IMR-90 (cell line): ENCODE results near the gene MT1A. TPM values are rescaled to one million over a fixed set of nuclear protein-coding genes. Genes with fewer than 3 reads are reported as not detected.
"Not testable (repeated sequence)": the region's sequence is repeated elsewhere in the genome, so short reads cannot be mapped to it uniquely, and the experiment has no call there.

Experiments used
- ATAC-seq: fragments of 200-7000 bp; cut with Tn5 transposase; 2 replicates; pipeline ENCODE4 v1.9.1; 2020; ENCODE audit warnings: low read depth, mild to moderate bottlenecking, moderate library complexity
- BruUV-seq: library from RNA; stranded (reverse); fragments of 400-500 nt; replicated peaks from 2 replicates; lab custom pipeline; 2021; lab: Mats Ljungman, UMichigan
- CTCF ChIA-PET: fragments of 300-600 bp; formaldehyde crosslinking; extraction: SDS; loops from one replicate; lab custom pipeline; 2021; ENCODE audit warnings: antibody characterized with exemption; lab: Yijun Ruan, JAX
- POLR2A ChIA-PET: fragments of 300-600 bp; sonication (Branson Sonifier 250); formaldehyde crosslinking; loops from one replicate; lab custom pipeline; 2022; ENCODE audit warnings: antibody characterized with exemption; ENCODE audit not compliant: unreplicated experiment; lab: Charles Lee
- DNase-seq: peaks from one replicate; pipeline ENCODE4 v3.0.0; 2013
- H2AFZ ChIP-seq: replicated peaks from 2 replicates; pipeline ENCODE3; 2013; ENCODE audit warnings: low read length, mild to moderate bottlenecking; ENCODE audit not compliant: poor library complexity
- H2AK5ac ChIP-seq: 2 replicates; pipeline ENCODE4 v1.6.1; 2013; ENCODE audit warnings: low read depth, low read length, inconsistent platforms
- H2AK9ac ChIP-seq: replicated peaks from 2 replicates; pipeline ENCODE3; 2013; ENCODE audit warnings: mild to moderate bottlenecking, low read depth, low read length, moderate library complexity; ENCODE audit not compliant: poor library complexity
- H2BK120ac ChIP-seq: 2 replicates; pipeline ENCODE4 v1.6.1; 2013; ENCODE audit warnings: low read depth, low read length, inconsistent platforms
- H2BK15ac ChIP-seq: 3 replicates; pipeline ENCODE4 v1.6.1; 2013; ENCODE audit warnings: low read depth, low read length, inconsistent platforms
- H2BK20ac ChIP-seq: 2 replicates; pipeline ENCODE4 v1.6.1; 2013; ENCODE audit warnings: low read depth, mild to moderate bottlenecking, inconsistent platforms, low read length, moderate library complexity
- H2BK5ac ChIP-seq: 2 replicates; pipeline ENCODE4 v1.6.1; 2013; ENCODE audit warnings: mild to moderate bottlenecking, low read depth, low read length, inconsistent platforms; ENCODE audit not compliant: poor library complexity, severe bottlenecking
- H3K14ac ChIP-seq: replicated peaks from 2 replicates; pipeline ENCODE4 v1.6.1; 2013; ENCODE audit warnings: low read depth, low read length, inconsistent platforms
- H3K18ac ChIP-seq: 2 replicates; pipeline ENCODE4 v1.6.1; 2013; ENCODE audit warnings: low read depth, low read length, control low read depth
- H3K23ac ChIP-seq: 2 replicates; pipeline ENCODE4 v1.6.1; 2013; ENCODE audit warnings: low read depth, low read length, inconsistent platforms
- H3K27ac ChIP-seq: 2 replicates; pipeline ENCODE4 v1.5.1; 2013; ENCODE audit warnings: mild to moderate bottlenecking, control low read depth, low read length; ENCODE audit not compliant: insufficient read depth
- H3K27me3 ChIP-seq: 2 replicates; pipeline ENCODE4 v1.6.1; 2013; ENCODE audit warnings: low read length; ENCODE audit not compliant: control insufficient read depth, insufficient read depth
- H3K36me3 ChIP-seq: 2 replicates; pipeline ENCODE4 v1.6.1; 2013; ENCODE audit warnings: low read length, mixed read lengths; ENCODE audit not compliant: control insufficient read depth, insufficient read depth
- H3K4ac ChIP-seq: 2 replicates; pipeline ENCODE4 v1.6.1; 2013; ENCODE audit warnings: low read depth, low read length, inconsistent platforms
- H3K4me1 ChIP-seq: 2 replicates; pipeline ENCODE4 v1.6.1; 2013; ENCODE audit warnings: low read length, mixed read lengths; ENCODE audit not compliant: control insufficient read depth, insufficient read depth
- H3K4me2 ChIP-seq: 2 replicates; pipeline ENCODE4 v1.6.1; 2013; ENCODE audit warnings: low read depth, mild to moderate bottlenecking, control low read depth, low read length, moderate library complexity
- H3K4me3 ChIP-seq: 2 replicates; pipeline ENCODE4 v1.5.1; 2013; ENCODE audit warnings: low read depth, mild to moderate bottlenecking, control low read depth, low read length, moderate library complexity; ENCODE audit not compliant: insufficient read depth
- H3K56ac ChIP-seq: 2 replicates; pipeline ENCODE4 v1.6.1; 2013; ENCODE audit warnings: low read length, inconsistent platforms; ENCODE audit not compliant: insufficient read depth; ENCODE audit errors: extremely low read depth
- H3K79me1 ChIP-seq, 2 experiments: 2 replicates each; pipeline ENCODE4 v1.6.1; 2013; ENCODE audit warnings: low read length in 2 of 2, inconsistent platforms in 1 of 2, low read depth in 1 of 2
- H3K9ac ChIP-seq: 2 replicates; pipeline ENCODE4 v1.6.1; 2013; ENCODE audit warnings: low read depth, low read length, control low read depth
- H3K9me1 ChIP-seq: 2 replicates; pipeline ENCODE4 v1.6.1; 2013; ENCODE audit warnings: low read length, inconsistent platforms; ENCODE audit not compliant: insufficient read depth
- H3K9me3 ChIP-seq: 2 replicates; pipeline ENCODE4 v1.6.1; 2013; ENCODE audit warnings: low read length; ENCODE audit not compliant: control insufficient read depth, insufficient read depth
- H4K20me1 ChIP-seq: 2 replicates; pipeline ENCODE4 v1.6.1; 2013; ENCODE audit warnings: low read length, inconsistent platforms; ENCODE audit not compliant: insufficient read depth
- H4K5ac ChIP-seq: 2 replicates; pipeline ENCODE4 v1.6.1; 2013; ENCODE audit warnings: mild to moderate bottlenecking, low read depth, low read length, control low read depth
- H4K8ac ChIP-seq, 2 experiments: 2 replicates each; pipeline ENCODE4 v1.6.1; 2013; ENCODE audit warnings: low read depth in 2 of 2, low read length in 2 of 2, control low read depth in 1 of 2, inconsistent platforms in 1 of 2
- H4K91ac ChIP-seq: 2 replicates; pipeline ENCODE4 v1.6.1; 2013; ENCODE audit warnings: low read depth, low read length, inconsistent platforms; ENCODE audit not compliant: insufficient read depth
- WGBS, 2 experiments: methylation state at CpG; one replicate each; pipeline versions ENCODE4 v1.1.5 to v1.1.7; 2013; ENCODE audit warnings: missing lambda C conversion rate in 2 of 2; ENCODE audit not compliant: insufficient read length in 1 of 2; ENCODE audit errors: extremely low coverage in 2 of 2; 5-methylcytosine and 5-hydroxymethylcytosine counted together
- dilution Hi-C: fragments of 300-500 bp; cut with HindIII; formaldehyde crosslinking; loops from one replicate; pipeline ENCODE4 v1.14.3; 2018; ENCODE audit warnings: low sequenced_read_pairs; ENCODE audit not compliant: unreplicated experiment
- in situ Hi-C: fragments of 300-500 bp; cut with MboI; formaldehyde crosslinking; loops from 3 replicates; pipeline ENCODE4 v1.14.3; 2019; ENCODE audit warnings: low sequenced_read_pairs, inconsistent platforms, mixed read lengths
- intact Hi-C: fragments of 100-400 bp; cut with micrococcal nuclease; formaldehyde crosslinking; loops from 2 replicates; pipeline ENCODE4 v1.10.0; 2022
- polyA plus RNA-seq, 3 experiments: library from polyadenylated mRNA; depleted of rRNA; stranded (reverse); fragments of >200 nt; gene quantifications; 2 replicates each; pipeline ENCODE4 v1.2.3, GENCODE V29; 2012; ENCODE audit warnings: low replicate concordance in 1 of 3
- total RNA-seq: library from RNA; depleted of rRNA; stranded (reverse); fragments of >200 nt; gene quantifications from 2 replicates; pipeline ENCODE4 v1.2.3, GENCODE V29; 2012

Gene MT1A
- total and polyA plus RNA-seq, 2 of the 4 experiments (the other 2 are of a cell fraction), result 1.6 TPM; not detected in 1

GRCh38 chr16:56665286-56666261 is 27.1 kb downstream of the MT1A start:
- H3K9ac ChIP-seq, POLR2A ChIA-PET, H2AFZ ChIP-seq, intact Hi-C loops, BruUV-seq, H3K18ac ChIP-seq, H3K4me2 ChIP-seq, H3K23ac ChIP-seq, H4K5ac ChIP-seq, H4K8ac ChIP-seq, H3K4me1 ChIP-seq, in situ Hi-C loops, H2BK20ac ChIP-seq, H3K27ac ChIP-seq, ATAC-seq, CTCF ChIA-PET, DNase-seq, H4K91ac ChIP-seq, dilution Hi-C loops, H2AK5ac ChIP-seq, H2BK15ac ChIP-seq, H3K9me3 ChIP-seq, H3K4me3 ChIP-seq, H2BK5ac ChIP-seq, H3K9me1 ChIP-seq, H2BK120ac ChIP-seq, H4K20me1 ChIP-seq, H3K56ac ChIP-seq, H3K79me1 ChIP-seq, H2AK9ac ChIP-seq, H3K4ac ChIP-seq, H3K14ac ChIP-seq, H3K36me3 ChIP-seq: not testable (repeated sequence)
- peaks cover 93% of the 10 kb centered on the region for H3K27me3 ChIP-seq
- WGBS, 2 experiments, result no CpG with 5 or more reads among the region's 8 CpGs
